Parathyroid adenoma (tissue), 2 donors: Measurements from ENCODE around the gene ASIC4.

Experiments
- H2AFZ ChIP-seq: fragments of 300-600 bp; sonication (generic); one replicate; pipeline ENCODE4 v1.7.0; 2017; ENCODE audit warnings: antibody characterized with exemption, mild to moderate bottlenecking
- H3K27ac ChIP-seq: fragments of 300-600 bp; sonication (generic); one replicate; pipeline ENCODE4 v1.7.0; 2017
- H3K27me3 ChIP-seq: fragments of 300-600 bp; sonication (generic); one replicate; pipeline ENCODE4 v1.7.0; 2017; ENCODE audit warnings: low read length; ENCODE audit not compliant: control insufficient read depth, insufficient read depth
- H3K36me3 ChIP-seq: fragments of 300-600 bp; sonication (generic); one replicate; pipeline ENCODE4 v1.7.0; 2017; ENCODE audit warnings: low read length; ENCODE audit not compliant: control insufficient read depth, insufficient read depth
- H3K4me1 ChIP-seq: fragments of 300-600 bp; sonication (generic); one replicate; pipeline ENCODE4 v1.7.0; 2017; ENCODE audit warnings: control low read depth
- H3K4me2 ChIP-seq: fragments of 300-600 bp; sonication (generic); one replicate; pipeline ENCODE4 v1.7.0; 2017; ENCODE audit warnings: low read length
- H3K4me3 ChIP-seq: fragments of 300-600 bp; sonication (generic); one replicate; pipeline ENCODE4 v1.7.0; 2017; ENCODE audit warnings: low read depth, low read length
- H3K79me2 ChIP-seq: fragments of 300-600 bp; sonication (generic); one replicate; pipeline ENCODE4 v1.7.0; 2017; ENCODE audit warnings: control low read depth
- H3K9ac ChIP-seq: fragments of 300-600 bp; sonication (generic); one replicate; pipeline ENCODE4 v1.7.0; 2017; ENCODE audit warnings: mild to moderate bottlenecking
- H3K9me3 ChIP-seq: fragments of 300-600 bp; sonication (generic); one replicate; pipeline ENCODE4 v1.7.0; 2017; ENCODE audit warnings: low read length; ENCODE audit not compliant: control insufficient read depth
- TF ChIP-seq, protein P1 (sequence below): fragments of 300-600 bp; sonication (generic); IDR thresholded peaks from one replicate; pipeline ENCODE4 v1.7.0; 2017; ENCODE audit warnings: antibody characterized with exemption, mild to moderate bottlenecking
- donor health status: primary hyperparathyroidism.

Gene ASIC4

DNA sequence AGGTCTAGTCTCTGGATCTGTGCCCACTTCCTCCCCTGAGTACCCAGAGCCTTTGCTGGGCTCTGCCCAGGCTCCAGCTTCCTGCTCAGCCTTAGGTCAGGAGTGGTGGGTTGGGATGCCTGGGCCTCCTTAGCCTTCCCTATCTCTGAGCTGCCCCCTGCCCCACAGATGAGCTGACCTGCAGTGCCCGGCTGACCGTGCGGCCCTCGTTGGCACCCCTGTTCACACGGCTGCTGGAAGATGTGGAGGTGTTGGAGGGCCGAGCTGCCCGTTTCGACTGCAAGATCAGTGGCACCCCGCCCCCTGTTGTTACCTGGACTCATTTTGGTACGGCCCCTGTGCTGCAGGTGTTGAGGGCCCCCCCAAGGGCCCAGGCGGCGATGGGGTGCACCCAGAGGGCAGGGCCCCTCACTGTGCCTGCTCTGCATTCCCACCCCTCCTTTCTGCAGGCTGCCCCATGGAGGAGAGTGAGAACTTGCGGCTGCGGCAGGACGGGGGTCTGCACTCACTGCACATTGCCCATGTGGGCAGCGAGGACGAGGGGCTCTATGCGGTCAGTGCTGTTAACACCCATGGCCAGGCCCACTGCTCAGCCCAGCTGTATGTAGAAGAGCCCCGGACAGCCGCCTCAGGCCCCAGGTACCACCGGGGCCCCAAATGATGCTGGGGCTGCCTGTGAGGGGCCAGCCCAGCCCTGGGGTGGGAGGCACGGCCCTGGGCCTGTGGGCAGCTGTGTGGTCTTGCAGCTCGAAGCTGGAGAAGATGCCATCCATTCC lies 45.7 kb upstream of the ASIC4 start:
- TF ChIP-seq, protein P1, sequence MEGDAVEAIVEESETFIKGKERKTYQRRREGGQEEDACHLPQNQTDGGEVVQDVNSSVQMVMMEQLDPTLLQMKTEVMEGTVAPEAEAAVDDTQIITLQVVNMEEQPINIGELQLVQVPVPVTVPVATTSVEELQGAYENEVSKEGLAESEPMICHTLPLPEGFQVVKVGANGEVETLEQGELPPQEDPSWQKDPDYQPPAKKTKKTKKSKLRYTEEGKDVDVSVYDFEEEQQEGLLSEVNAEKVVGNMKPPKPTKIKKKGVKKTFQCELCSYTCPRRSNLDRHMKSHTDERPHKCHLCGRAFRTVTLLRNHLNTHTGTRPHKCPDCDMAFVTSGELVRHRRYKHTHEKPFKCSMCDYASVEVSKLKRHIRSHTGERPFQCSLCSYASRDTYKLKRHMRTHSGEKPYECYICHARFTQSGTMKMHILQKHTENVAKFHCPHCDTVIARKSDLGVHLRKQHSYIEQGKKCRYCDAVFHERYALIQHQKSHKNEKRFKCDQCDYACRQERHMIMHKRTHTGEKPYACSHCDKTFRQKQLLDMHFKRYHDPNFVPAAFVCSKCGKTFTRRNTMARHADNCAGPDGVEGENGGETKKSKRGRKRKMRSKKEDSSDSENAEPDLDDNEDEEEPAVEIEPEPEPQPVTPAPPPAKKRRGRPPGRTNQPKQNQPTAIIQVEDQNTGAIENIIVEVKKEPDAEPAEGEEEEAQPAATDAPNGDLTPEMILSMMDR: no peak
- Histone ChIP-seq H3K36me3 (no peaks in the 10 kb centered on the region), H3K4me3 (no peak overlapping the region), H3K79me2 (no peaks in the 10 kb centered on the region), H3K4me2 (no peak overlapping the region), H3K27ac (no peak overlapping the region), H2AFZ (no peak overlapping the region), H3K9ac (no peak overlapping the region), H3K27me3 (no peaks in the 10 kb centered on the region), H3K4me1 (peaks cover 3% of the 10 kb centered on the region), H3K9me3 (no peaks in the 10 kb centered on the region)

DNA sequence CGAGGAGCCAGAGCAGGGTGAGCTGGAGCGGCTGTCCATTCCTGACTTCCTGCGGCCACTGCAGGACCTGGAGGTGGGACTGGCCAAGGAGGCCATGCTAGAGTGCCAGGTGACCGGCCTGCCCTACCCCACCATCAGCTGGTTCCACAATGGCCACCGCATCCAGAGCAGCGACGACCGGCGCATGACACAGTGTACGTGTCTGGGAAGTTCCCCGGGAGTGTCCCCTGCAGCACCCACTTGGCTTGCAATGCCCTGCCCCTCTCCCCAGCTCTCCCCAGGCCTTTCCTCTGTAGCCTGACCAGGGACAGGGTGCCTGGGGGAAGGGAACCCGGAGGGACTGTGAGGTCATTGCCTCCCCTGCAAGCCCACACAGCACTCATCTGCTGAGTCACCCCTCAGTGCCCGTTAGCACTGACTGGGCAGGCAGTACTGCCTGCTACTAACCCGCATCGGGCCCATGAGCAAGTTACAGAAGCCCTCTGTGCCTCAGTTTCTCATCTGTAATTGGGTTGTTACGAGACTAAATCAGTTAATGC lies 45.0 kb upstream of the ASIC4 start:
- no peak overlapping the region for H2AFZ ChIP-seq
- no peak overlapping the region for H3K27ac ChIP-seq
- no peaks in the 10 kb centered on the region for H3K27me3 ChIP-seq
- H3K79me2 ChIP-seq: no peaks in the 10 kb centered on the region
- TF ChIP-seq, protein P1: no peak
- H3K9me3 ChIP-seq: no peaks in the 10 kb centered on the region
- H3K4me2 ChIP-seq: no peak overlapping the region
- no peak overlapping the region for H3K4me3 ChIP-seq
- peaks cover 3% of the 10 kb centered on the region for H3K4me1 ChIP-seq
- no peaks in the 10 kb centered on the region for H3K36me3 ChIP-seq
- H3K9ac ChIP-seq: no peak overlapping the region

DNA sequence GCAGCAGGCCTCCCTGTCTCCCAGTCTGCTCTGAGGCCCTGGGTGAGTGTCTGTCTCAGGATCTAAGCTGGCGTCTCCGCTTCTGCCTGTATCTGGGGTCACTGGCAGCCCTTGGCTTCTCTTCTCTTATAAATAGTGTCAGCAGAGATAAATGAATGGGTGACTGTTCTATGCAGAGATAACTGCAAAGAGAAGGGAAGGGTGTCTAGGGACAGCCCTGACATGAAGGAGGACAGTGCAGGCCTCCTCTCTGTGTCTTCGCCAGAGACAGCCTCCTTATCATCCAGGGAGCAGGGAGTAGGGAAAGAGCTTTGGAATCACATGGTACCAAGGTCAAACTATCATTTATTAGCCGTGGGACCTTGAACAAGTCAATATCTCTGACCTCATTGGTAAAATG lies 43.9 kb upstream of the ASIC4 start:
- H3K9ac ChIP-seq: no peak overlapping the region
- H3K79me2 ChIP-seq: no peaks in the 10 kb centered on the region
- H3K4me3 ChIP-seq: no peak overlapping the region
- no peak overlapping the region for H3K27ac ChIP-seq
- TF ChIP-seq, protein P1: no peak
- H3K4me1 ChIP-seq: peaks cover 3% of the 10 kb centered on the region
- no peaks in the 10 kb centered on the region for H3K36me3 ChIP-seq
- no peak overlapping the region for H2AFZ ChIP-seq
- no peak overlapping the region for H3K4me2 ChIP-seq
- H3K9me3 ChIP-seq: no peaks in the 10 kb centered on the region
- no peaks in the 10 kb centered on the region for H3K27me3 ChIP-seq

DNA sequence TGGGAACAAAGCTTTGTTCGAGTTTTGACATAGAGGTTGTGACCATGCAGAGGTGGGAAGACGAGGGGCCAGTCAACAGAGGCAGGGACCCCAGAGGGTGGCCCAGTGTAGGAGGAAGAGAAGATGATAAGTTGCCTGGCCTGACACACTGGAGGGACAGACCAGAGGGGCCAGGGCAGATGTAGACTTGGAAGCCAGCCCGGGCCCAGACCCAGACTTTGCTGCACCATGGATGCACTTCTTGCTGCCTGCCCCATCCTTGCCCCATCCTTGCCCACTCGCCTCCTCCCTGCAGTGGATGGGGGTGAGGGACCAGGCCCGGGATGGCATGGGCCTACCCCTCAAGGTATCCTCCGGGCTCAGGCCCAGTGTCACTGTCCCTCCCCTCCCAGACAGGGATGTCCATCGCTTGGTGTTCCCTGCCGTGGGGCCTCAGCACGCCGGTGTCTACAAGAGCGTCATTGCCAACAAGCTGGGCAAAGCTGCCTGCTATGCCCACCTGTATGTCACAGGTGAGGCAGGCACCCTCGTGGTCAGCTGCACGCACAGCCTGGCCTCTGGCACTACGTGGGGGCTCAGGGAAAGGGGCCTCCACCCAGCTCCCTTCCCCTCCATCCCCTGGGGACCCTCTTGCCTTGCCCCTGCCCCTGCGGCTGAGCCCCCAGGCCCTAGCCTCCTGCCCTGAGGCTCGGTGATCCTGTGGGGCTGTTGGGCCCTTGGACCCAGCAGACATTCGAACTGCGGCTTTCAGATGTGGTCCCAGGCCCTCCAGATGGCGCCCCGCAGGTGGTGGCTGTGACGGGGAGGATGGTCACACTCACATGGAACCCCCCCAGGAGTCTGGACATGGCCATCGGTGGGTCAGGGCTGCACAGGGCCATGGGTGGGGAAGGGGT lies 42.6 kb upstream of the ASIC4 start:
- Histone ChIP-seq H3K9ac (no peak overlapping the region), H3K4me1 (peaks cover 3% of the 10 kb centered on the region), H3K36me3 (no peaks in the 10 kb centered on the region), H3K9me3 (no peaks in the 10 kb centered on the region), H3K27me3 (no peaks in the 10 kb centered on the region), H3K4me2 (no peak overlapping the region), H3K4me3 (no peak overlapping the region), H3K27ac (no peak overlapping the region), H3K79me2 (no peaks in the 10 kb centered on the region), H2AFZ (no peak overlapping the region)
- TF ChIP-seq, protein P1: no peak
